Measurements from ENCODE around the gene LIN54. TPM values are rescaled to one million over a fixed set of nuclear protein-coding genes. Genes with fewer than 3 reads are reported as not detected.

The LIN54 gene
- total and polyA plus RNA-seq, 3 donors from 2014 or later: 13.2 to 14.6 (median 14.5) TPM

DNA sequence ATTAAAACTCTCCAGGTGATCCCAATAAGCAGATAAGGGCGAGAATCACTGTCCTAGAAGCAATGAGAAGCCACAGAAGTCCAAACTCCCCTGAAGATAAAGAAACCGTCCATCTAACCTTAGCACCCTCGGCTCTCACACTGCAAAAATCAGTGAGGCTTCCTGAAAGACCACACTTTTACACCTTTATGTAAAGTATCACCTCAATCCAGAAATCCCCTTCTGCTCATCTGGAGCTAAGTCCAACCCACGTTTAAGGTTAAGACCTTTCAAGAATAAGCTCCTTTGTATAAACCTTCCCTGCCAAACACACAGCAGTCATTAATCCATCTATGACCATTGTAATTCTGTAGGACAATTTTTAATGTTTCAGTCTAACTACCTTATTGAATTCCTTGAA lies 41.7 kb downstream of the LIN54 start:
- DNase-seq: no peak
- TF ChIP-seq, protein P1, sequence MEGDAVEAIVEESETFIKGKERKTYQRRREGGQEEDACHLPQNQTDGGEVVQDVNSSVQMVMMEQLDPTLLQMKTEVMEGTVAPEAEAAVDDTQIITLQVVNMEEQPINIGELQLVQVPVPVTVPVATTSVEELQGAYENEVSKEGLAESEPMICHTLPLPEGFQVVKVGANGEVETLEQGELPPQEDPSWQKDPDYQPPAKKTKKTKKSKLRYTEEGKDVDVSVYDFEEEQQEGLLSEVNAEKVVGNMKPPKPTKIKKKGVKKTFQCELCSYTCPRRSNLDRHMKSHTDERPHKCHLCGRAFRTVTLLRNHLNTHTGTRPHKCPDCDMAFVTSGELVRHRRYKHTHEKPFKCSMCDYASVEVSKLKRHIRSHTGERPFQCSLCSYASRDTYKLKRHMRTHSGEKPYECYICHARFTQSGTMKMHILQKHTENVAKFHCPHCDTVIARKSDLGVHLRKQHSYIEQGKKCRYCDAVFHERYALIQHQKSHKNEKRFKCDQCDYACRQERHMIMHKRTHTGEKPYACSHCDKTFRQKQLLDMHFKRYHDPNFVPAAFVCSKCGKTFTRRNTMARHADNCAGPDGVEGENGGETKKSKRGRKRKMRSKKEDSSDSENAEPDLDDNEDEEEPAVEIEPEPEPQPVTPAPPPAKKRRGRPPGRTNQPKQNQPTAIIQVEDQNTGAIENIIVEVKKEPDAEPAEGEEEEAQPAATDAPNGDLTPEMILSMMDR (IDR thresholded peaks at IDR 0.05): no peak
- TF ChIP-seq POLR2A (IDR thresholded peaks at IDR 0.05): no peak
- Histone ChIP-seq H3K27ac (no peak overlapping the region), H3K4me1 (no peaks in the 10 kb centered on the region), H3K36me3 (ENCODE audit: low read depth, missing control alignments) (no peaks in the 10 kb centered on the region), H3K9me3 (no peaks in the 10 kb centered on the region), H3K4me3 (no peak overlapping the region), H3K27me3 (no peaks in the 10 kb centered on the region)
- intact Hi-C loops (cut with DNase I; ENCODE audit: low total_unique reads): no loop called here
- WGBS, 2 donors: 90 to 91% methylated on average over 4 of the region's 4 CpGs

- Histone ChIP-seq H3K27ac (no peak overlapping the region), H3K9me3 (no peaks in the 10 kb centered on the region), H3K4me3 (no peak overlapping the region), H3K27me3 (no peaks in the 10 kb centered on the region), H3K4me1 (no peaks in the 10 kb centered on the region), H3K36me3 (ENCODE audit: low read depth, missing control alignments) (no peaks in the 10 kb centered on the region)
- DNase-seq: no peak
- intact Hi-C loops (cut with DNase I; ENCODE audit: low total_unique reads): no loop called here
- no peak for TF ChIP-seq POLR2A (IDR thresholded peaks at IDR 0.05)
- TF ChIP-seq, protein P1 (IDR thresholded peaks at IDR 0.05): no peak
- 92 to 93% methylated on average over 2 of the region's 2 CpGs for WGBS, 2 donors
Measured at GRCh38 chr4:82965763-82966162, 44.9 kb downstream of the LIN54 start.

- intact Hi-C loops (cut with DNase I; ENCODE audit: low total_unique reads): no loop called here
- 95 to 96% methylated on average over 1 of the region's 1 CpG for WGBS, 2 donors
- no peak for DNase-seq
Measured at GRCh38 chr4:82957045-82957444, 53.6 kb downstream of the LIN54 start.

DNA sequence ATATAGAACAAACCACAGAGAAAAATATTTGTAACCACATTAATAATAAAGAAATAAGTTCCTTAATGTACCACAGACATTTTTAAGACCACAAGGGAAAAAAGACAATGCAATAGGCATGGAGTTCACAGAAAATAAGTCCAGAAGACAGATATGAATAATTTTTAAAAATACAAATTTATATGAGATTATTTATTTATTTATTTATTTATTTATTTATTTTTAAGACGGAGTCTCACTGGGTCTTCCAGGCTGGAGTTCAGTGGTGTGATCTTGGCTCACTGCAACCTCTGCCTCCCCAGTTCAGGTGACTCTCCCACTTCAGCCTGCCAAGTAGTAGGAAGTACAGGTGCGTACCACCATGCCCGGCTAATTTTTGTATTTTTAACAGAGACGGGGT lies 56.4 kb downstream of the LIN54 start:
- 93 to 95% methylated on average over 4 of the region's 4 CpGs for WGBS, 2 donors
- Histone ChIP-seq H3K36me3 (ENCODE audit: low read depth, missing control alignments) (no peaks in the 10 kb centered on the region), H3K27me3 (no peaks in the 10 kb centered on the region), H3K4me1 (no peaks in the 10 kb centered on the region), H3K9me3 (no peaks in the 10 kb centered on the region), H3K4me3 (no peak overlapping the region), H3K27ac (no peak overlapping the region)
- TF ChIP-seq, protein P1 (IDR thresholded peaks at IDR 0.05): no peak
- no peak for TF ChIP-seq POLR2A (IDR thresholded peaks at IDR 0.05)
- intact Hi-C loops (cut with DNase I; ENCODE audit: low total_unique reads): no loop called here
- no peak for DNase-seq

More at GRCh38 chr4:82957045-82957444, 53.6 kb downstream of the LIN54 start:
- H3K36me3 ChIP-seq (ENCODE audit: low read depth, missing control alignments): no peaks in the 10 kb centered on the region
- no peaks in the 10 kb centered on the region for H3K27me3 ChIP-seq
- no peaks in the 10 kb centered on the region for H3K9me3 ChIP-seq
- no peak overlapping the region for H3K27ac ChIP-seq
- no peak for TF ChIP-seq POLR2A (IDR thresholded peaks at IDR 0.05)
- TF ChIP-seq, protein P1 (IDR thresholded peaks at IDR 0.05): no peak
- H3K4me1 ChIP-seq: no peaks in the 10 kb centered on the region
- H3K4me3 ChIP-seq: no peak overlapping the region

GRCh38 chr4:82951196-82951595 lies 59.4 kb downstream of the LIN54 start:
- WGBS, 2 donors: 95 to 98% methylated on average over 2 of the region's 2 CpGs
- Histone ChIP-seq H3K4me3 (no peak overlapping the region), H3K9me3 (no peaks in the 10 kb centered on the region)

More at GRCh38 chr4:82951196-82951595, 59.4 kb downstream of the LIN54 start:
- no peaks in the 10 kb centered on the region for H3K36me3 ChIP-seq (ENCODE audit: low read depth, missing control alignments)
- intact Hi-C loops (cut with DNase I; ENCODE audit: low total_unique reads): no loop called here
- no peaks in the 10 kb centered on the region for H3K4me1 ChIP-seq
- H3K27me3 ChIP-seq: no peaks in the 10 kb centered on the region
- no peak overlapping the region for H3K27ac ChIP-seq
- no peak for DNase-seq
- TF ChIP-seq, protein P1 (IDR thresholded peaks at IDR 0.05): no peak
- no peak for TF ChIP-seq POLR2A (IDR thresholded peaks at IDR 0.05)

Data from testis (tissue), 3 donors.